Measurements from ENCODE around the gene WT1. TPM values are rescaled to one million over a fixed set of nuclear protein-coding genes. Genes with fewer than 3 reads are reported as not detected.

WT1 gene
- total and polyA plus RNA-seq, 10 of the 15 experiments (the other 5 are each of a cell fraction or from before 2014, with no cell fraction given): 0.07 to 0.37 (median 0.08) TPM; not detected in 7

GRCh38 chr11:32428665-32429303 is 6.6 kb downstream of the WT1 start:
- H3K9ac ChIP-seq (ENCODE audit: control insufficient read depth, insufficient read depth, low read length): no peak overlapping the region
- H3K36me3 ChIP-seq (ENCODE audit: control insufficient read depth in 2 of 2, insufficient read depth in 2 of 2, low read length in 1 of 2): no peaks in the 10 kb centered on the region
- no peak overlapping the region for H3K4me3 ChIP-seq
- no peaks in the 10 kb centered on the region for H3K4me1 ChIP-seq (ENCODE audit: control insufficient read depth, insufficient read depth, low read length)
- TF ChIP-seq ATF7 (IDR thresholded peaks at IDR 0.05; ENCODE audit: low read depth) (no peak), RFX5 (IDR thresholded peaks at IDR 0.05; ENCODE audit: low read depth, low read length) (no peak), PAX8 (IDR thresholded peaks at IDR 0.05) (no peak), PML (IDR thresholded peaks at IDR 0.05; ENCODE audit: low read length) (no peak), USF2 (IDR thresholded peaks at IDR 0.05; ENCODE audit: borderline replicate concordance, low read depth, low read length) (no peak), NBN (IDR thresholded peaks at IDR 0.05) (no peak), TARDBP (IDR thresholded peaks at IDR 0.05; ENCODE audit: borderline replicate concordance) (no peak), TBL1XR1 (IDR thresholded peaks at IDR 0.05; ENCODE audit: low read depth, low read length) (no peak), NFXL1 (IDR thresholded peaks at IDR 0.05; ENCODE audit: borderline replicate concordance) (no peak), TAF1 (IDR thresholded peaks at IDR 0.05; ENCODE audit: borderline replicate concordance, low read depth, low read length) (no peak), MTA2 (IDR thresholded peaks at IDR 0.05; ENCODE audit: low read depth) (no peak)
- H3K4me2 ChIP-seq (ENCODE audit: control insufficient read depth, insufficient read depth): no peak overlapping the region
- CTCF ChIA-PET: no interaction called here
- no peak for ATAC-seq
- POLR2A ChIA-PET: no interaction called here
- 15% methylated on average over 31 of the region's 31 CpGs for whole genome bisulfite sequencing (ENCODE audit: insufficient coverage, insufficient replicate concordance, low lambda C conversion rate, missing lambda C conversion rate)
- peaks cover 8 to 32% of the 10 kb centered on the region in 2 experiments for H3K27me3 ChIP-seq (replicated peaks in 1 of 2; ENCODE audit: control insufficient read depth in 2 of 2, insufficient read depth in 2 of 2, low read length in 1 of 2)
- no peak overlapping the region for H3K27ac ChIP-seq (ENCODE audit: control insufficient read depth, insufficient read depth)
- no peak for FAIRE-seq
- H4K20me1 ChIP-seq (ENCODE audit: control insufficient read depth, insufficient read depth): no peaks in the 10 kb centered on the region
- SMC1A ChIA-PET (ENCODE audit: uncharacterized antibody, unreplicated experiment): no interaction called here
- no peak overlapping the region for H2AFZ ChIP-seq (ENCODE audit: control insufficient read depth, low read depth, low read length)
- in situ Hi-C loops (cut with MboI): no loop called here
- no TSS peak for BruUV-seq (replicated peaks)
- RAD21 ChIA-PET (ENCODE audit: unreplicated experiment): no interaction called here
- no peaks in the 10 kb centered on the region for H3K79me2 ChIP-seq (ENCODE audit: control insufficient read depth, insufficient read depth, low read length)
- intact Hi-C loops (cut with micrococcal nuclease; ENCODE audit: unreplicated experiment): no loop called here
- DNase-seq (ENCODE audit: low read depth, low spot score): no peak
- no peaks in the 10 kb centered on the region; the same call in 2 of the 3 replicates for H3K9me3 ChIP-seq (replicated peaks; ENCODE audit: control insufficient read depth, insufficient read depth, low read length)

Measured in GM12878 (cell line).